ENCODE measurements around the gene CCDC92B.

Gene CCDC92B

GRCh38 chr17:2798188-2798587 lies 48.7 kb upstream of the CCDC92B start:
- no peak for ATAC-seq
- no peak for TF ChIP-seq GLIS3 (CRISPR knock-in tag; IDR thresholded peaks at IDR 0.05)

- TF ChIP-seq ESRRG (CRISPR knock-in tag; IDR thresholded peaks at IDR 0.05), result no peak
- TF ChIP-seq ISL1 (CRISPR knock-in tag; IDR thresholded peaks at IDR 0.05), result no peak
- TF ChIP-seq TSHZ2 (CRISPR knock-in tag; IDR thresholded peaks at IDR 0.05), result no peak
- TF ChIP-seq OSR1 (CRISPR knock-in tag; IDR thresholded peaks at IDR 0.05), result no peak
- ATAC-seq, result peak; percentile 23; the same call in 2 of the 3 replicates
Observed at GRCh38 chr17:2797637-2798036, 48.2 kb upstream of the CCDC92B start.

- no peak for ATAC-seq
- TF ChIP-seq SNAI2 (CRISPR knock-in tag; IDR thresholded peaks at IDR 0.05) (no peak), CREB5 (CRISPR knock-in tag; IDR thresholded peaks at IDR 0.05; ENCODE audit: low read depth) (no peak), OSR1 (CRISPR knock-in tag; IDR thresholded peaks at IDR 0.05) (no peak), ZNF565 (CRISPR knock-in tag; conservative IDR thresholded peaks at IDR 0.05; ENCODE audit: low read depth) (no peak), ZFP30 (CRISPR knock-in tag; IDR thresholded peaks at IDR 0.05) (no peak), ZFP3 (CRISPR knock-in tag; IDR thresholded peaks at IDR 0.05) (no peak), PPARA (CRISPR knock-in tag; IDR thresholded peaks at IDR 0.05; ENCODE audit: borderline replicate concordance) (no peak), RARB (CRISPR knock-in tag; IDR thresholded peaks at IDR 0.05) (no peak), TCF4 (CRISPR knock-in tag; IDR thresholded peaks at IDR 0.05; ENCODE audit: borderline replicate concordance) (no peak)
Observed at GRCh38 chr17:2797226-2797625, 47.8 kb upstream of the CCDC92B start.

- TF ChIP-seq ZFP30 (CRISPR knock-in tag; IDR thresholded peaks at IDR 0.05), result no peak
- TF ChIP-seq TOX (CRISPR knock-in tag; IDR thresholded peaks at IDR 0.05; ENCODE audit: borderline replicate concordance), result no peak
- no peak for TF ChIP-seq POU6F1 (CRISPR knock-in tag; IDR thresholded peaks at IDR 0.05; ENCODE audit: borderline replicate concordance, low read depth)
- no peak for TF ChIP-seq SNAI2 (CRISPR knock-in tag; IDR thresholded peaks at IDR 0.05)
- no peak for TF ChIP-seq TSHZ2 (CRISPR knock-in tag; IDR thresholded peaks at IDR 0.05)
- no peak for TF ChIP-seq PATZ1 (CRISPR knock-in tag; IDR thresholded peaks at IDR 0.05; ENCODE audit: borderline replicate concordance)
- no peak for TF ChIP-seq PPARA (CRISPR knock-in tag; IDR thresholded peaks at IDR 0.05; ENCODE audit: borderline replicate concordance)
- TF ChIP-seq TCF4 (CRISPR knock-in tag; IDR thresholded peaks at IDR 0.05; ENCODE audit: borderline replicate concordance), result no peak
- no peak for TF ChIP-seq GLIS3 (CRISPR knock-in tag; IDR thresholded peaks at IDR 0.05)
- no peak for TF ChIP-seq ZC3H10 (CRISPR knock-in tag; IDR thresholded peaks at IDR 0.05)
- no peak for TF ChIP-seq ESRRG (CRISPR knock-in tag; IDR thresholded peaks at IDR 0.05)
- no peak for TF ChIP-seq ARNTL (CRISPR knock-in tag; IDR thresholded peaks at IDR 0.05; ENCODE audit: borderline replicate concordance, low read depth)
- no peak for TF ChIP-seq ZNF565 (CRISPR knock-in tag; conservative IDR thresholded peaks at IDR 0.05; ENCODE audit: low read depth)
- TF ChIP-seq CSDC2 (CRISPR knock-in tag; IDR thresholded peaks at IDR 0.05), result no peak
- no peak for TF ChIP-seq OSR1 (CRISPR knock-in tag; IDR thresholded peaks at IDR 0.05)
- TF ChIP-seq ISL1 (CRISPR knock-in tag; IDR thresholded peaks at IDR 0.05), result no peak
- TF ChIP-seq ZNF70 (CRISPR knock-in tag; IDR thresholded peaks at IDR 0.05), result no peak
- no peak for TF ChIP-seq ZNF8 (CRISPR knock-in tag; IDR thresholded peaks at IDR 0.05)
- ATAC-seq, result no peak; the same call in 2 of the 3 replicates
Observed at GRCh38 chr17:2796164-2797125, 47.0 kb upstream of the CCDC92B start, which contains the start of gene RAP1GAP2. TSS of gene RAP1GAP2 (plus strand) at chr17:2796438. CDS start at chr17:2796528, 90 bp downstream.

All from SK-N-SH treated with all-trans-retinoic acid at 6 μM for 48 hours (cell line).